H9 (cell line): ENCODE data around the gene SUMO4. TPM values are rescaled to one million over a fixed set of nuclear protein-coding genes. Genes with fewer than 3 reads are reported as not detected.

Source experiments
- DNase-seq: peaks from one replicate; pipeline ENCODE4 v3.0.0-alpha.2; 2017
- H2AFZ ChIP-seq: one replicate; pipeline ENCODE4 v1.6.1; 2013; ENCODE audit warnings: mild to moderate bottlenecking, low read length, control low read depth, moderate library complexity
- H2AK5ac ChIP-seq: 2 replicates; pipeline ENCODE4 v1.6.1; 2013; ENCODE audit warnings: low read length, control low read depth, mixed read lengths; ENCODE audit not compliant: insufficient read length
- H2BK120ac ChIP-seq: one replicate; pipeline ENCODE4 v1.6.1; 2013; ENCODE audit warnings: low read depth, mild to moderate bottlenecking, low read length, control low read depth, inconsistent platforms; ENCODE audit not compliant: poor library complexity, severe bottlenecking
- H2BK12ac ChIP-seq: 2 replicates; pipeline ENCODE4 v1.6.1; 2013; ENCODE audit warnings: low read length, control low read depth, mixed read lengths, low read depth; ENCODE audit not compliant: insufficient read length
- H2BK15ac ChIP-seq: 2 replicates; pipeline ENCODE4 v1.6.1; 2013; ENCODE audit warnings: low read depth, low read length, control low read depth
- H2BK20ac ChIP-seq: one replicate; pipeline ENCODE4 v1.6.1; 2013; ENCODE audit warnings: low read depth, mild to moderate bottlenecking, low read length, control low read depth, inconsistent platforms; ENCODE audit not compliant: poor library complexity, severe bottlenecking
- H2BK5ac ChIP-seq: 2 replicates; pipeline ENCODE4 v1.6.1; 2013; ENCODE audit warnings: low read length, control low read depth, mixed read lengths; ENCODE audit not compliant: insufficient read length
- H3K14ac ChIP-seq: 2 replicates; pipeline ENCODE4 v1.6.1; 2013; ENCODE audit warnings: low read length, control low read depth; ENCODE audit not compliant: insufficient read depth
- H3K18ac ChIP-seq: 2 replicates; pipeline ENCODE4 v1.6.1; 2013; ENCODE audit warnings: low read depth, mild to moderate bottlenecking, mixed read lengths, low read length, control low read depth; ENCODE audit not compliant: insufficient read length
- H3K23ac ChIP-seq: 2 replicates; pipeline ENCODE4 v1.6.1; 2013; ENCODE audit warnings: low read length, control low read depth, mixed read lengths, low read depth; ENCODE audit not compliant: insufficient read length
- H3K23me2 ChIP-seq: 2 replicates; pipeline ENCODE4 v1.6.1; 2013; ENCODE audit warnings: low read depth, mild to moderate bottlenecking, mixed read lengths, low read length, control low read depth; ENCODE audit not compliant: insufficient read length, poor library complexity, severe bottlenecking
- H3K27ac ChIP-seq: 2 replicates; pipeline ENCODE4 v1.5.1; 2013; ENCODE audit warnings: low read length, control low read depth, mixed read lengths, low read depth; ENCODE audit not compliant: insufficient read length
- H3K27me3 ChIP-seq: 2 replicates; pipeline ENCODE4 v1.6.1; 2013; ENCODE audit warnings: low read length, control low read depth, inconsistent platforms; ENCODE audit not compliant: insufficient read depth
- H3K4ac ChIP-seq: 2 replicates; pipeline ENCODE4 v1.6.1; 2013; ENCODE audit warnings: low read depth, mild to moderate bottlenecking, control low read depth, inconsistent platforms, low read length, moderate library complexity
- H3K4me1 ChIP-seq: 2 replicates; pipeline ENCODE4 v1.6.1; 2013; ENCODE audit warnings: low read length, control low read depth, inconsistent platforms; ENCODE audit not compliant: insufficient read depth
- H3K4me2 ChIP-seq: 2 replicates; pipeline ENCODE4 v1.6.1; 2013; ENCODE audit warnings: low read length, control low read depth, mixed read lengths; ENCODE audit not compliant: insufficient read length, insufficient read depth
- H3K56ac ChIP-seq: 2 replicates; pipeline ENCODE4 v1.6.1; 2013; ENCODE audit warnings: low read depth, mild to moderate bottlenecking, mixed read lengths, low read length, control low read depth; ENCODE audit not compliant: insufficient read length
- H3K79me1 ChIP-seq: 2 replicates; pipeline ENCODE4 v1.6.1; 2013; ENCODE audit warnings: low read depth, mild to moderate bottlenecking, moderate library complexity, low read length, control low read depth, inconsistent platforms; ENCODE audit not compliant: insufficient read depth, poor library complexity, severe bottlenecking
- H3K79me2 ChIP-seq: 2 replicates; pipeline ENCODE4 v1.6.1; 2013; ENCODE audit warnings: low read length, control low read depth, inconsistent platforms; ENCODE audit not compliant: insufficient read depth
- H3K9ac ChIP-seq: 2 replicates; pipeline ENCODE4 v1.6.1; 2013; ENCODE audit warnings: low read length, control low read depth, mixed read lengths; ENCODE audit not compliant: insufficient read length; ENCODE audit errors: extremely low read depth
- H3K9me3 ChIP-seq: one replicate; pipeline ENCODE4 v1.6.1; 2013; ENCODE audit warnings: low read depth, low read length, inconsistent platforms; ENCODE audit not compliant: control insufficient read depth
- H3T11ph ChIP-seq: one replicate; pipeline ENCODE4 v1.6.1; 2013; ENCODE audit warnings: mild to moderate bottlenecking, low read length, control low read depth, inconsistent platforms
- H4K20me1 ChIP-seq: one replicate; pipeline ENCODE4 v1.6.1; 2013; ENCODE audit not compliant: control insufficient read depth, insufficient read length, insufficient read depth
- H4K5ac ChIP-seq: 2 replicates; pipeline ENCODE4 v1.6.1; 2013; ENCODE audit warnings: low read depth, mild to moderate bottlenecking, mixed read lengths, low read length, control low read depth; ENCODE audit not compliant: insufficient read length
- H4K8ac ChIP-seq: replicated peaks from 2 replicates; pipeline ENCODE4 v1.6.1; 2013; ENCODE audit warnings: low read length, control low read depth, mixed read lengths, low read depth; ENCODE audit not compliant: insufficient read length
- H4K91ac ChIP-seq: 2 replicates; pipeline ENCODE4 v1.6.1; 2013; ENCODE audit warnings: low read depth, mild to moderate bottlenecking, moderate library complexity, mixed read lengths, low read length, control low read depth; ENCODE audit not compliant: insufficient read length
- H3K27ac Mint-ChIP-seq, 3 experiments: 2 replicates in 2 of 3; 3 replicates in 1 of 3; pipeline ENCODE4 v1.8.0; 2020 to 2021; ENCODE audit warnings: mixed read lengths in 3 of 3, mild to moderate bottlenecking in 1 of 3, moderate library complexity in 1 of 3
- H3K27me3 Mint-ChIP-seq: 2 replicates; pipeline ENCODE4 v1.8.0; 2021; ENCODE audit warnings: low read depth, mild to moderate bottlenecking, moderate library complexity, mixed read lengths
- H3K36me3 Mint-ChIP-seq, 3 experiments: 2 replicates in 2 of 3; 3 replicates in 1 of 3; pipeline ENCODE4 v1.8.0; 2020 to 2021; ENCODE audit warnings: low read depth in 3 of 3, mixed read lengths in 3 of 3; ENCODE audit not compliant: insufficient read depth in 1 of 3
- H3K4me1 Mint-ChIP-seq, 2 experiments: 2 replicates each; pipeline ENCODE4 v1.8.0; 2020; ENCODE audit warnings: mixed read lengths in 2 of 2
- H3K4me3 Mint-ChIP-seq, 2 experiments: 2 replicates in 1 of 2; 3 replicates in 1 of 2; pipeline ENCODE4 v1.8.0; 2020 to 2021; ENCODE audit warnings: mild to moderate bottlenecking in 2 of 2, mixed read lengths in 2 of 2, moderate library complexity in 1 of 2
- H3K9me3 Mint-ChIP-seq, 2 experiments: 2 replicates in 1 of 2; 3 replicates in 1 of 2; pipeline ENCODE4 v1.8.0; 2020; ENCODE audit warnings: mild to moderate bottlenecking in 2 of 2, mixed read lengths in 2 of 2, moderate library complexity in 1 of 2
- WGBS: extraction: QIAGEN DNeasy Blood & Tissue Kit; methylation state at CpG from one replicate; pipeline ENCODE4 v1.1.7; 2013; ENCODE audit warnings: missing lambda C conversion rate, low lambda C conversion rate, mixed read lengths; ENCODE audit not compliant: insufficient read length; ENCODE audit errors: extremely low coverage; 5-methylcytosine and 5-hydroxymethylcytosine counted together
- total RNA-seq: library from RNA; stranded (reverse); gene quantifications from 2 replicates; pipeline ENCODE4 v1.2.1, GENCODE V29; 2021
- TF ChIP-seq, protein P1 (sequence below): fragments of 200-600 bp; sonication (generic); conservative IDR thresholded peaks from 3 replicates; pipeline ENCODE4 v1.8.0; 2021; ENCODE audit warnings: antibody characterized with exemption, mild to moderate bottlenecking

Gene SUMO4
- total RNA-seq, 1 experiment from 2014 or later, result 1.5 TPM

DNA sequence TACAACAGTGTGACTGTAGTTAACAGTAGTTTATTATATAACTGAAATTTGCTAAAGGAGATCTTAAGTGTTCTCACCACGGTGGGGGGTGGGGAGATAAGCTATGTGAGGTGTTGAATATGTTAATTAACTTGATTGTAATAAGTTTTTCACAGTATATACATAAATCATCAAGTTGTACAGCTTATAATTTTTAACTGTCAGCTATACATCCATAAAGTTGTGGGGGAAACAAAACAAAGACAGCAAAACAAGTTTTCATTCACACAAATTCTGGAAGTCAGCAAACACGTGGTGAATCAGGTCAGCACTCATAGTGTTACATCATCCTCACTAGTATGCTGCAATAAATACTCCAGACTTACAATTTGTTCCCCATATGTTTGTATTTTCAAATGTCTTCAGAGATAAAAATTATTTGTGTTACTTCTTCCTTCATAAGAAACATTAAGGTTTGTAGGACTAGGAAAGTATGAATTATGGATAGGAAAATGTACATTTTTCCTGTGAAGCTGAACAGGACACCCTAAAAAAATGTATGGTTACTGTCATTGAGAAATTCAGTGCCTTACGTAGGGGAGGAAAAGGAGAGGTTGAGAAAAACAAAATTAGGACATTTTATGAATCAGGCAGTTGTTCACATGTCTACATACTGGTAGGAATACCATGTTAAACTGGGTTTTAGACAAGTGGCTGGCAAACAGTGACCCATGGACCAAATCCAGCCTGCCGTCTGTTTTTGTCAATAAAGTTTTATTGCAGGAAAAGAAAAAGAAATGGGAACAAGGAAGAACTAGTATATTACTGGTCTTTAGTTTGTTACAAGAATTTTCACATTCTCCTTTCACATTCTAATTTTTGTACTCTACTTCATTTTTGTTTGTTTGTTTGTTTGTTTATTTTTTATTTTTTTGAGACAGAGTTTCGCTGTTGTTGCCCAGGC, 6.0 kb downstream of the SUMO4 start:
- Mint-ChIP-seq H3K27ac (peak overlapping the region in 2 of 3 experiments; percentile 10 to 84; a peak in 5 of 7 replicates), H3K4me3 (no peak overlapping the region), H3K27me3 (no peaks in the 10 kb centered on the region), H3K4me1 (no peaks in the 10 kb centered on the region), H3K36me3 (peaks cover 11 to 51% (median 35%) of the 10 kb centered on the region in 3 experiments; a peak in 6 of 7 replicates), H3K9me3 (no peaks in the 10 kb centered on the region)
- Histone ChIP-seq H3K4me2 (no peak overlapping the region), H4K5ac (no peak overlapping the region), H3K14ac (no peak overlapping the region), H4K8ac (no peak overlapping the region), H3K4ac (no peak overlapping the region), H3K27me3 (no peaks in the 10 kb centered on the region), H2BK5ac (no peak overlapping the region), H3K23ac (no peak overlapping the region), H3K9me3 (no peaks in the 10 kb centered on the region), H3K56ac (no peak overlapping the region), H3K27ac (no peak overlapping the region), H2AK5ac (no peak overlapping the region), H3K79me1 (no peaks in the 10 kb centered on the region), H3K23me2 (no peaks in the 10 kb centered on the region), H3K79me2 (no peaks in the 10 kb centered on the region), H2BK120ac (no peak overlapping the region), H4K91ac (no peak overlapping the region), H2BK15ac (no peak overlapping the region), H3T11ph (no peak overlapping the region), H3K9ac (no peak overlapping the region), H3K4me1 (no peaks in the 10 kb centered on the region), H3K18ac (no peak overlapping the region), H4K20me1 (no peaks in the 10 kb centered on the region), H2BK12ac (no peak overlapping the region), H2AFZ (no peak overlapping the region), H2BK20ac (no peak overlapping the region)
- no peak for DNase-seq
- WGBS, result no CpG with 5 or more reads among the region's 5 CpGs
- TF ChIP-seq, protein P1, sequence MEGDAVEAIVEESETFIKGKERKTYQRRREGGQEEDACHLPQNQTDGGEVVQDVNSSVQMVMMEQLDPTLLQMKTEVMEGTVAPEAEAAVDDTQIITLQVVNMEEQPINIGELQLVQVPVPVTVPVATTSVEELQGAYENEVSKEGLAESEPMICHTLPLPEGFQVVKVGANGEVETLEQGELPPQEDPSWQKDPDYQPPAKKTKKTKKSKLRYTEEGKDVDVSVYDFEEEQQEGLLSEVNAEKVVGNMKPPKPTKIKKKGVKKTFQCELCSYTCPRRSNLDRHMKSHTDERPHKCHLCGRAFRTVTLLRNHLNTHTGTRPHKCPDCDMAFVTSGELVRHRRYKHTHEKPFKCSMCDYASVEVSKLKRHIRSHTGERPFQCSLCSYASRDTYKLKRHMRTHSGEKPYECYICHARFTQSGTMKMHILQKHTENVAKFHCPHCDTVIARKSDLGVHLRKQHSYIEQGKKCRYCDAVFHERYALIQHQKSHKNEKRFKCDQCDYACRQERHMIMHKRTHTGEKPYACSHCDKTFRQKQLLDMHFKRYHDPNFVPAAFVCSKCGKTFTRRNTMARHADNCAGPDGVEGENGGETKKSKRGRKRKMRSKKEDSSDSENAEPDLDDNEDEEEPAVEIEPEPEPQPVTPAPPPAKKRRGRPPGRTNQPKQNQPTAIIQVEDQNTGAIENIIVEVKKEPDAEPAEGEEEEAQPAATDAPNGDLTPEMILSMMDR, result no peak
